Stimulated activated CD4-positive, alpha-beta T cell treated with anti-CD3 and anti-CD28 coated beads, TNF-alpha, amount 100 ng/mL, for 4 hours (primary cell): Measurements from ENCODE around the gene USP47.
"Not testable (repeated sequence)": the region's sequence is repeated elsewhere in the genome, so short reads cannot be mapped to it uniquely, and the experiment has no call there.

Experiments used
- DNase-seq, 3 experiments: peaks; one replicate each; pipeline ENCODE4 v3.0.0-alpha.2; 2020; ENCODE audit warnings: low read depth in 3 of 3

The USP47 gene

DNA sequence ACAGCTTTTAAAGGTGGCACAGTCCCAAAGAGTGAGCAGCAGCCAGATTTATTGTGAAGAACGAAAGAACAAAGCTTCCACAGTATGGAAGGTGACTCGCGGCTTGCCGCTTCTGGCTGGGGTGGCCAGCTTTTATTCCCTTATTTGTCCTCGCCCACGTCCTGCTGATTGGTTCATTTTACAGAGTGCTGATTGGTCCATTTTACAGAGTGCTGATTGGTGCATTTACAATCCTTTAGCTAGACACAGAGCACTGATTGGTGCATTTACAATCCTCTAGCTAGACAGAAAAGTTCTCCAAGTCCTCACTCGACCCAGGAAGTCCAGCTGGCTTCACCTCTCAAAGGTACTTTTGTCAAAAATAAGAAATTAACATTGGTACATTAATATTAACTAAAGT lies 10.4 kb upstream of the USP47 start:
- DNase-seq = not testable (repeated sequence)

DNA sequence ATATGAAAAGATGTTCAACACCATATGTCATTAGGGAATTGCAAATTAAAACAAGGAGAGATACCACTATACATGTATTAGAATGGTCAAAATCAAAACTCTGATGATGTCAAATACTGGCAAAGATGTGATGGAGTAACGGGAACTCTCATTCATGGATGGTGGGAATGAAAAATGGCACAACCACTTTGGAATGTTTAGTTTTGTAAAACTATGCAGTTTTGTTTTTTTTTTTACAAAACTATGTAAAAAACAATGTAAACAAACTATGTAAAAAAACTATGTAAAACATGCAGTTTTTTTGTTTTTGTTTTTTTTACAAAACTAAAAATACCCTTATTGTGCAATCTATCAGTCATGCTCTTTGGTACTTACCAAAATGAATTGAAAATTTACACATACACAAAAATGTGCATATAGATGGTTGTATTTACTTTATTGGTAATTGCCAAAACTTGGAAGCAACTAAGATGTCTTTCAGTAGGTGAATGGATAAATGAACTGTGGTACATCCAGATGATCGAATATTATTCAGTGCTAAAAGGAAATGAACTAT lies 5.0 kb upstream of the USP47 start:
- DNase-seq = no peak

DNA sequence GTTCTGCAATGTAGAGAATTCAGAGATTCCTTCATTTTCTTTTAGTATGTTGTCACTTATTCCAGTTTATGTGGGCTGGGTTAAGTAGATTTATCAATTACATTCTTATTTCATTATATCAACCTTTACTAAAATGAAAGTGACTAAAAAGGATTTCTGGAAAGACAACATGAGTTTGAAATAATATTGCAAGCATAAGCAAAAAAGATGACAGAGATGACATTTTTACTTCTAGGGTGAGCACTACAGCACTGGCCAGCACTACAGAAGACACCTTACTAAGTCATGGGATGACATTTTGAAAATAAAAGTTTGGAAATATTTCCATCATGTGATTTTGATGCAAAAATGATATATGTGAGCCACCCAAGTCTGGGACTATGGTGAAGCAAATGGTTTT lies 2.1 kb upstream of the USP47 start:
- DNase-seq = no peak

DNA sequence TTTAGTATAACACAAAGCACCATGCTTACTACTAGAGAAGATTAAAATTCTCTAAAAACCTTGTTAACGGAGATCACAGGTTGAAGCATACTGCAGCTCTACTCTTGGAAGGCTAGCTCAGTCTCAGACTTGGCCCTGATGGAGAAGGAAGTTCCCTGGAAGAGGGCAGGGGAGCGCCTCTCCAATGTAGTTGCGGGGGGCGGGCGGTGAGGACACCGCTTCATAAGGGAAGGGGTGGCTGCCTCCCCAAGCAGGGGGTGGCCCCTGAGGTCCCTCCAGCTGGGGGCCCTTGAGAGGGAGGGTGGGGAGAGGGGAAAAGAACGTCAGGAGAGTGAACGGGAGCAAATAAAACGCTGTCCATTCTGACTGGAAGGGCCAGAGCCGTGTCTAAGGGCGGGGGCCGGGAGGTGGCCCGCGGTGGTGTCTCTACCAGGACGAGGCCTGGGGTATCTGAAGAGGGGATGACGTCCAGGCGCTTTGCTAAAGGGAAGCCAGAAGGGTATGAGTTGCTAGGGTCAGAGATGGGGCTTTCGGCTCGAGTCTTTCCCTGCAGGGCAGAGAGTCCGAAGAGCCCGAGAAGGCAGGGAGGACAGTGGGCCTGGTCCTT lies 553 bp upstream of the USP47 start:
- DNase-seq = no peak

DNA sequence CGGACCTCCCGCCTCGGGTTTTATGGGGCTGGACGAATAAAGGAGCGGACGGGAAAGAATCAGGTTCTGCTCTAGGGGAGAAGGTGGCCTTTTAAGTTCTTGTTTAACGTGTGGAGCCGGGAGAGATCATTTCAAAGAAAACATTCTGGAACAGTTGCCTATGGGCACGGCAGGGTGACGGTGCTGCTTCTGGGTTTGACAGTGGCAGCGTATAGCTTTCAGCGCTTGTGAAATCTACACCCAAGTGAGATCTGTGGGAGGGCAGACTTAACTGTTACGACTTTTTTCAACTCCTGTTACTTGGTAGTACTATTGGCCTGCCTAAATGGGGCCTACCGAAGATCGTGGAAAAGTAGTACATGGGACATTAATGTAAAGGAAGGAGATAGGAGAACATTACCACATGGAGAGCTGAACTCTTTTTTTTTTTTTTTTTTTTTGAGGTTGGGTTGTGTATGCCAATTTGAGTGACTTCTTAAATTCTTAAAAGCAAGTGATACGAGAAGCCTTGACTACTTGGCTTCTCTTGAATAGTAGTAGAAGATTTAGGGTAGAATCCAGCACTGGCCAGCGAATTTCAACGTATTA lies 743 bp downstream of the USP47 start:
- peak in 2 of 3 experiments; percentile 18 for DNase-seq

DNA sequence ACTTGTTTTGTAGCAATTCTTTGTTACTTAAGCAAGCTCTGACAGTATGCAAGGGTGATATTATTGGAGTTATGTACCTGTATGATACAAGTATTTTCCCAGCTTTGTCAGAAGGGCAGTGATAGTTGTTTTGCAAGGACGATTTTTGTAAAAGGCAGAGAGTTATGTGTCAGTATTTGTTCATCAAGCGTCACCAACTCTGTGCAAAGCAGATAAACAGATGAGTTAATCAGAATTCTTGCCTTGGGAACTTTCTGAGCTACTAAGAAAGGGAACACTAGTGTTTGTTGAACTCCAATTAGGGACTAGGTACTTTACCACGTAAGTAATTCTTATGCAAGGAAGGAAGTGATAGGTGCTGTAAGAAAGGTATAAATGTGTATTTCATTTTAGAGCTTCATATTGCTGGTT lies 1.4 kb downstream of the USP47 start:
- DNase-seq = no peak

DNA sequence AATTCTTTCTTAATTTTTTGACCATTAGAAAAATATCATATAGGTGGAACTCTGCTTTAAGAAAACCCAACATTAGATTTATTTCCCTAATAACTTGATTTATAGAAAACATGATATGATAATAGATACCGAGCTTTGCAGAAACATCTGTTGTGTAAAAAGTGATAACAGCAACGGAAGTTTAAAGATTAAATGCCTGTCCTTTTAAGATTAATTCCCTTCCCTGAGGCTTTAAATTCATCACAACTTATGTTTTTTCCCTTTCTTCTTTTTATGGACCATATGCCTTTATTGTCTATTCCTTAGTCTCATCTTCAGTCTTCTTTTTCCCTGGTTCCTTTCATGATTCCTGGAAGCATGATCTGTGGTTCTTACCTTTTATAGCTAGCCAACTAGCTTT lies 1.9 kb downstream of the USP47 start:
- no peak for DNase-seq

DNA sequence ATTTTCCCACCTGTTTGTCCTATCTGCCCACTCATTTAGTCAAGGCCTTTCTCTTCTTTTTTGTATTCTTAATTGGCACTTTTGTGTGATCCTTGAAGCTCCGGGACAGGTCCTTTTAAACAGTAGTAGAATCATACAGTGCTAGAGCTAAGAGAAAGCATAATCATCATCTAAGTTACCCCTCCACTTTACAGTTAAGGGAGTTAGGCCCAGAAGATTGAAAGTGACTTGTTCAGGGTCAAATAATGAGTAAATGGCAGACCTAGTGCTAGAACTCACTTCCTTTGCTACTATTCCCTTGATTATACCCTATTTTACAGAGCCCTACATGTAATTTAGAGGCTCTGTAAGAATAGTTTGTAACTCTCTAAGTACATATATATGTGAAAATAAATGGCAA lies 2.5 kb downstream of the USP47 start:
- DNase-seq = no peak

DNA sequence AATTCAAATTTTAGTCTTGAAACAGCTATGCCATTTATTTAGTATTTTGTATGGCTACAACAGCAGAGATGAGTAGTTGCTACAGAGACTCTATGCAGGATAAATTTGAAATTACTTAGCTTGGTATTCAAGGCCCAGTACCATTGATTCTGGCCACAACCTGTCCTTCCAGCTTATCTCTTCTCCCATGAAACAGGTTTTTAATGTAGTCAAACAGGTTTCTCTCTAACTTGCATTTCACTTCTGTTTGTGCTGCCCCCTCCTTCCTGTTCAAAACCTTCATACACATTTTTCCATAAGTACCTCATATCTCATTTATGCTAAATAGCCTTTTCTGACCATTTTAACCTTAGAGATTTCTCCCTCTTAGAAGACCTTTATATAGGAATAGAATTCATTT lies 3.3 kb downstream of the USP47 start:
- no peak for DNase-seq

DNA sequence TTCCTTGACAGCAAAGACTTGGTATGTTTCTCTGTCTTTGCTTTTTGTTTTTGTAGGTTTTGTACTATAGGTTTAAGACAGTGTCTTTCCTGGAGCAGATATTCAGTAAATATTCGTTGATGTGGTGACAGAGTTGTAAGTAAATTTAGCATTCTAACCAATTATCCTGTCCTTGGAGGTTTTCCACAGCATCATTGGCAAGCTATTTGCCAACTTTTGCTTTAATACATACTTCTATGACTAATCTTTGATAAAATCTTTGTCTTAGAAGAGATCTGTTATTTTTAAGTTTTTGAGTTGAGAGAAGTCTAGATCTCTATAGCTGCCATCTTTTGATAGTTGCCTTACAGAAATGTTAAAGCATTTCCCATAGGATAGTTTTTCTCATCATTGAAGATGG lies 3.8 kb downstream of the USP47 start:
- no peak for DNase-seq

DNA sequence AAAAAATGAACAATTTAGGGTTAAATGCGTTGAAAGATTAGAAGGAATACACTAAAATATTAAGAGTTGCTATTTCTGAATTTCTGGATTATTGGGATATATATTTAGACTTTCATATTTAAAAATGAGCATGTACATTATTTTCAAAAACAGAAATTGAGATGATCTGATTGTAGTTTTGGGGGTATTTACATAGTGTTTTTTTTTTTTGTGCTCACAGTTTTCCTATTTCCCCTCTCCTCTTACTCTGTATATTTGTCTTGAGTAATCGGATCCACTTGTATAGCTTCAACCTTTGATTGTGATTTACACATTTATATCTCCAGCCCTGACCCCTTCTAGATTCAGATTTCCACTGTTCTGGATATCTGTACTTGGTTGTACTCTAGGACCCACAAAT lies 5.3 kb downstream of the USP47 start:
- no peak for DNase-seq

DNA sequence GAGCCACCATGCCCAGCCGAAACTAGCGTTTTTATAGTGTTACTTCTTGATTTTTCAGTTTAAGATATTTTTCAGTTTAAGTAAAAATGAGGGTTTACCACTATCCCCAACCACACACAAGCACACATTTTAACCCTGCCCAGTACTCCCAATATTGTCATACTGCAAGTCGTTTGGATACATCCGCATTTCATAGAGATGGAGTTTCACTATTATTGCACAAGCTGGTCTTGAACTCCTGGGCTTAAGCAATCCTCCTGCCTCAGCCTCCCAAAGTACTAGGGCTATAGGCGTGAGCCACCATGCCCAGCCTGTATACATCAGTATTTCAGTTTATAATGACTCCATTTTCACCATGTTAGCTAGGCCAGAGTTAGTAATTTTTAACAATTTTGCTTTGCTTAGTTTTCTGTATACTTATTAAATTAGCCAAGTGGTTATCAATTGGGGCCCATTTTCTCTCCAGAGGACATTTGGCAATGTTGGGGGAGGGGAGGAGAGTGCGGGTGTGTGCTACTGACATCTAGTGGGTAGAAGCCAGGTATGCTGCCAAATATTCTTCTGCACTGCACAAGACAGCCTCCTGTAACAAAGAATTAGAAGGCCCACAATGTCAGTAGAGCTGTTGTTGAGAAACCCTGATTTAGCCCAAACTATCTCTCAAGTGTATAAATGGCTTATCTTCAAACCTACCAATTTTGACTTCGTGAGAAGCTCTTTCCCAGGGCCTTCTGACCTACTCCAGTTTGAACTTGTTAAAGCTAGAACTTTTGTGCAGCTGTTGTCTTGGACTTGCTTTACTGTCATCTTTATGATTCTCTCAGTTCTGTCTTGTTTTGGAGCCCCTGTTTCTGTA lies 7.3 kb downstream of the USP47 start:
- peak; percentile 9 to 41 (median 30) for DNase-seq

DNA sequence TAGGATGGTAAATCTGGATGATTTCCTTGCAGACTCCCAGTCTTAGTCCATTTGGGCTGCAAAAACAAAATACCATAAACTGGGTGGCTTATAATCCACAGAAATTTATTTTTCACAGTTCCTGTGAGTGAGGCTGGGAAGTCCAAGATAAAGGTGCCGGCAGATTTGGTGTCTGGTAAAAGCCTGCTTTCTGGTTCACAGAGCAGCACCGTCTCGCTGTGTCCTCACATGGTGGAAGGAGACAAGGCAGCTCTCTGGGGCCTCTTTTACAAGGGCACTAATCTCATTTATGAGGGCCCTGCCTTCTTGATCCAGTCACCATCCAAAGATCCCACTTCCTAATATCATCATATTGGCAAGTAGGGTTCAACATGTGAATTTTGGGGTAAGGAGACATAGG lies 8.9 kb downstream of the USP47 start:
- DNase-seq = no peak

DNA sequence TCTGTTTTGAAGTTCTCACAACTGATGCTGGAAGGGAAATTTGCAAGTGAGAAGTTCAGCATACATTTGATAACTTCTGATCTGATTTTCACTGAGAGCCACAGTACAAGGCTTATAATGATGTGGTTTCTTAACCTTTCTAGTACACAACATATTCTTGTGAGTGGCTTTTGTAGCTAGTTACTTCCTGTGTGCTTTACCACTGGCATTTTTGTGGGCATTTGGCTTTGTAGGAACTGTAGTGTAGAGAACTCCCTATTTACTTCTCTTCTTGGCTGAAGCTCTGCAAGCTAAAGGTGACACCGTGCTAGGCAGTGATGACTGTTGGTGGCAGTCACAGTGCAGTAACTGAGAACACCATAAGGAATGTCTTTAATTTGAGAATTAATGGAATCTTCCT lies 14.9 kb downstream of the USP47 start:
- DNase-seq = no peak

DNA sequence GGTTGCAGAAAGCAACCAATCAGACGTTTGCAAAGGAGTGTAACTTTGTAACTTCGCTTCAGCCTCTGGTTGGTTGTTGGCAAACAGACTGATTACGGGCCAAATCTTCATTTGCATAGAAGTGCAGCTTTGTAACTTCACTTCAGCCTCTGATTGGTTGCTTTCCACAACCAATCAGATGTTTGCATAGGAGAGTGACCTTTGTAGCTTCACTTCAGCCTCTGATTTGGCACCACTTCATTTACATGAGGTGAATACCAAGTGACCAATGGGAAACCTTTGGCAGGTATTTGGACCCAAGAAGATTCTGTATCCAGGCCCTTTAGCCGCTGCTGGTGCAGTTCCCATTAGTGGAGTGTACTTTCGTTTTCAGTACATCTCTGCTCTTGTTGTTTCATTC lies 16.0 kb downstream of the USP47 start:
- DNase-seq = no peak

DNA sequence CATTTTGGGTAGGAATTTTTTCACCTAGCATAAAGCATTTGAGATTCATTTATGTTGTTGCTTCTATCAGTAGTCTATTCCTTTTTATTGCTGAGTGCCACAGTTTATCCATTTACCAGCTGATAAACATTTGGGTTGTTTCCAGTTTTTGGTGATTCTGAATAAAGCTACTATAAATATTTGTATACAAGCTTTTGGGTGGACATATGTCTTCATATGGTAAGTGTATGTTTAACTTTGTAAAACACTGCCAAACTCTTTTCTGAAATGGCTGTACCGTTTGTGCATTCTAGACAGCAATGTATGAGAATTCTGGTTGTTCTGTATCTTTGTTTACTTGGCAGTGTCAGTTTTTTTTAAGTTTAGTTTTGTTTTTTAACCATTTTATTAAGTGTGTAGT lies 16.9 kb downstream of the USP47 start:
- no peak for DNase-seq

DNA sequence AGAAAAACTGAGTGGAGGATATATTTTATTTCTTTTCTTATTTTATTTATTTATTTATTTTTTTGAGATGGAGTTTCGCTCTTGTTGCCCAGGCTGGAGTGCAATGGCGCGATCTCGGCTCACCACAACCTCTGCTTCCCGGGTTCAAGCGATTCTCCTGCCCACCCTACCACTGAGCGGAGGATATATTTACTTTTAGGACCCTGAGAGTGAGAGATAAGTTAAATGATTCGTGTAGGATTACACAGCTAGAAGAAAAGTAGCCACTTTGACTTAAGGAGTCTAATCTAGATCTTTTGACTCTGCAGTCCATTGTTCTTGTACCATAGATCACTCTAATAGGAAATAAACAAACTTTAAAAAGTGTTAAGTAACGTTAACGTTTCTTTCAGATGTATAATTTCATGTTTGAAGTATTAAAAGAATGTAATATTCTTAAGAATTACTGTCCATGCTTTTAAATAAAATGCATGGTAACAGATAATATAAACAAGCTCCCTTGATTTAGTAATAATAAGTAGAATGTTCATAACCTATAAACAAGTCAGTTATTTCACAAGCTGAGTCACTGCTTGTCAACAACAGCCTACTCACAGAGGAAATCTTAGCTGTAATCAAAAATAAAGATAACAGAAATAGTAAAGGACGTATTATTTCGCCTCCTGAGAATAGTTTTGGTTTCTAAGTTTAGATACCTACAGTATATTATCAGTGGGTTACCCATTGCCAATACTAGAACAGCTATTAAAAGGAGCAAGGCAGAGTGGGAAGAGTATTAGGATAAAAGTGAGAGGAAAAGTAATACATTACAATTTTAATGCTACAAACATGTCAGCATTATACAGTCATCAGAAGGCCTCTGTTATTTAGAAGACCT lies 18.6 kb downstream of the USP47 start:
- DNase-seq = no peak

DNA sequence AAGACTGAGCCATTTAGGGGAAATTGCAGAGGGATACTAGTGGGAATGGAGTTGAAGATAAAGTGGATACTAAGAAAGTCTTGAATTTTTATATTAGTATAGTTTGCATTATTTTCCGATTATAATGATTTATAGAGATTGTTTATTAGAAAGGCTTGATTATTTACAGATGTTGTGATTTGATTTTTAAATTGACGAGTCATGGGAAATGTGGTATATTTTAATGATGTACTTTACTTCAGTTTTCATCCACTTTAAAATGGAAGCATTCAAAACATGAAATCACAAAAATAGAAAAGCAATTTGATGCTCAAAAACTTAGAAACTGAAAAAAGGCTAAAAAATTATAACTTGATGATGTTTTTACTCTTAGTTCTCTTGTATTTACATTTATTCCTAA lies 21.2 kb downstream of the USP47 start:
- DNase-seq = no peak

DNA sequence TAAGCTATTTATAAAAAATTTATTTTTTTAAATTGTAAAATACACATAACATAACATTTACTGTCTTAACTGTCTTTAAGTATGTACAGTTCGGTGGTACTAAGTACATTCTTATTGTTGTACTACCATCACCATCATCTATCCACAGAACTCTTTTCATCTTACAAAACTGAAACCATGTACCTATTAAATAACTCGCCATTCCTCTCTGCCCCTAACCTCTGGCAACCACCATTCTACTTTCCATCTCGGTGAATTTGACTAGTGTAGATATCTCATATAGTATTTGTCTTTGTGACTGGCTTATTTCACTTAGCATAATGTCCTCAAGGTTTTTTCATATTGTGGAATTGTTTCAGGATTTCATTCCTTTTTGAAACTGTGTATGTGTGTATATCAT lies 22.6 kb downstream of the USP47 start:
- DNase-seq = no peak

DNA sequence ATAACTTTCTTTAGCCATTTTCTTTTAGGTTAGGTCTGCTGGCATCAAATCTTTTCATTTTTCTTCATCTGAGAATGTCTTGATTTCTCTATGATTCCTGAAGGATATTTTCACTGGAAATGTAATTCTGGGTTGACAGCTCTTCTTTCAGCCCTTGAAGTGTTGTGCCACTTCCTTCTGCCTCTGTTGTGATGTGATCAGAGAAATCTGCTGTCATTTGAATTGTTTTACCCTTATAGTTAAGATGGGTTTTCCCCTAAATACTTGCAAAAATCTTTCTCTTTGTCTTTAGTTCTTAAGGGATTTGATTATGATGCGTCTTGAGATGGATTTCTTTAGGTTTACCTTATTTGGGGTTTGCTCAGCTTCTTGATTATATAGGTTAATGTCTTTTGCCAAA lies 23.0 kb downstream of the USP47 start:
- no peak for DNase-seq

DNA sequence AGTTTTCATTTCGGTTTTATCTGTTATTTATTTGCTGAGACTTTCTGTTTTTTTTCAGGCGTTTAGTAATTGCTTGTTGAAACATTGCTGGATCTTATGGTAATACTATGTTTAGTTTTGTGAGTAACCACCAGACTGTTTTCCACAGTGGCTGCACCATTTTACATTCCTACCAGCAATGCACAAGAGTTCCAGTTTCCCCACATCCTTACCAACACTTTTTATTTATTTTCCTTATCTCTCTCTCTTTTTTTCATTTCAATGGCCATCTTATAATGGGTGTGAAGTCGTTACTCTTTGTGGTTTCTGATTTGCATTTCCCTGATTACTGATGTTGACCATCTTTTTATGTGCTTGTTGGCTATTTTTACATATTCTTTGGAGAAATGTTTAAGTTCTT lies 23.7 kb downstream of the USP47 start:
- no peak for DNase-seq

DNA sequence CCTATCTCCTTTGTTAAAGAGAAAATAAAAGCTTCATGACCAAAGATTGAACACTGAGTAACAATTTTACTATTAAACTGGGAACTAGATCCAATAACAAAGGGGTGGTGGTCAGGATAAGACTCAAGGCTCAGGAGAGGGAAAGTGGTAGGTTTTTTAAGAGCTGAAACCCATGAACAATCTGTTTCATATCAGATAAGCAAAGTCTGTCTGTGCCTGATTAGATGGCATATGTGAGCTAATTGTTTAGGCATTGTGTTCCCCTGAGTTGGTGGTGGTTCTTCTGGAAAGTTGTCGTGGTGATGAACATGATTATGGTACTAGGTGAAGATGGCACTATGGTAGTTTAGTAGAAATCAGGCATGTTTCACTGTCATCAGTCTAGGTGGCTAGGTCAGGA lies 24.4 kb downstream of the USP47 start:
- DNase-seq = no peak
